ENCODE measurements around the gene ALOX5.

Gene ALOX5

GRCh38 chr10:45422207-45422865 is 48.3 kb downstream of the ALOX5 start:
- TF ChIP-seq TAF1 (IDR thresholded peaks at IDR 0.05; ENCODE audit: borderline replicate concordance, insufficient read depth, low read length) (no peak), SIN3A (IDR thresholded peaks at IDR 0.05; ENCODE audit: borderline replicate concordance, insufficient read depth, low read length) (no peak), FOXP2 (optimal IDR thresholded peaks at IDR 0.05; ENCODE audit: borderline replicate concordance, extremely low read depth, extremely low read length, insufficient read depth) (no peak), POLR2AphosphoS5 (IDR thresholded peaks at IDR 0.05; ENCODE audit: low read depth, low read length) (no peak)

GRCh38 chr10:45422866-45423659 is 49.0 kb downstream of the ALOX5 start:
- TF ChIP-seq REST (IDR thresholded peaks at IDR 0.05; ENCODE audit: insufficient read depth in 1 of 2, low read depth in 2 of 2, low read length in 2 of 2) (no peak), TAF1 (IDR thresholded peaks at IDR 0.05; ENCODE audit: borderline replicate concordance, insufficient read depth, low read length) (no peak), SIN3A (IDR thresholded peaks at IDR 0.05; ENCODE audit: borderline replicate concordance, insufficient read depth, low read length) (no peak), FOXP2 (optimal IDR thresholded peaks at IDR 0.05; ENCODE audit: borderline replicate concordance, extremely low read depth, extremely low read length, insufficient read depth) (no peak)

- TF ChIP-seq REST (IDR thresholded peaks at IDR 0.05; ENCODE audit: insufficient read depth in 1 of 2, low read depth in 2 of 2, low read length in 2 of 2) (peak in 1 of 2 experiments; percentile 63; a peak in 1 of 4 replicates), FOXP2 (optimal IDR thresholded peaks at IDR 0.05; ENCODE audit: borderline replicate concordance, extremely low read depth, extremely low read length, insufficient read depth) (no peak)
Measured at GRCh38 chr10:45423976-45424499, 50.0 kb downstream of the ALOX5 start.

GRCh38 chr10:45424668-45425404 is 50.8 kb downstream of the ALOX5 start:
- TF ChIP-seq SIN3A (IDR thresholded peaks at IDR 0.05; ENCODE audit: borderline replicate concordance, insufficient read depth, low read length) (no peak), FOXP2 (optimal IDR thresholded peaks at IDR 0.05; ENCODE audit: borderline replicate concordance, extremely low read depth, extremely low read length, insufficient read depth) (no peak), TAF1 (IDR thresholded peaks at IDR 0.05; ENCODE audit: borderline replicate concordance, insufficient read depth, low read length) (no peak), REST (IDR thresholded peaks at IDR 0.05; ENCODE audit: insufficient read depth in 1 of 2, low read depth in 2 of 2, low read length in 2 of 2) (no peak), POLR2AphosphoS5 (IDR thresholded peaks at IDR 0.05; ENCODE audit: low read depth, low read length) (no peak)
